RWPE1 (cell line): ENCODE measurements around the gene TLCD3B.

ENCODE experiments used
- CTCF ChIA-PET: fragments of 350-600 bp; sonication (Branson Sonifier 250); formaldehyde crosslinking; extraction: SDS; loops from one replicate; lab custom pipeline; 2021; lab: Yijun Ruan, JAX
- POLR2A ChIA-PET: fragments of 400-600 bp; formaldehyde crosslinking; extraction: SDS; loops from one replicate; lab custom pipeline; 2020; ENCODE audit warnings: antibody characterized with exemption; ENCODE audit not compliant: low non-redundant PET; lab: Yijun Ruan, JAX
- DNase-seq: peaks from one replicate; pipeline ENCODE4 v3.0.0; 2012; ENCODE audit warnings: low spot score
- H3K27ac ChIP-seq: fragments of 450-650 bp; 2 replicates; pipeline ENCODE4 v1.5.1; 2017
- TF ChIP-seq, protein P1 (sequence below): fragments of 450-650 bp; conservative IDR thresholded peaks from 2 replicates; pipeline ENCODE4 v1.5.1; 2017; ENCODE audit warnings: low read depth, mild to moderate bottlenecking

Gene TLCD3B

DNA sequence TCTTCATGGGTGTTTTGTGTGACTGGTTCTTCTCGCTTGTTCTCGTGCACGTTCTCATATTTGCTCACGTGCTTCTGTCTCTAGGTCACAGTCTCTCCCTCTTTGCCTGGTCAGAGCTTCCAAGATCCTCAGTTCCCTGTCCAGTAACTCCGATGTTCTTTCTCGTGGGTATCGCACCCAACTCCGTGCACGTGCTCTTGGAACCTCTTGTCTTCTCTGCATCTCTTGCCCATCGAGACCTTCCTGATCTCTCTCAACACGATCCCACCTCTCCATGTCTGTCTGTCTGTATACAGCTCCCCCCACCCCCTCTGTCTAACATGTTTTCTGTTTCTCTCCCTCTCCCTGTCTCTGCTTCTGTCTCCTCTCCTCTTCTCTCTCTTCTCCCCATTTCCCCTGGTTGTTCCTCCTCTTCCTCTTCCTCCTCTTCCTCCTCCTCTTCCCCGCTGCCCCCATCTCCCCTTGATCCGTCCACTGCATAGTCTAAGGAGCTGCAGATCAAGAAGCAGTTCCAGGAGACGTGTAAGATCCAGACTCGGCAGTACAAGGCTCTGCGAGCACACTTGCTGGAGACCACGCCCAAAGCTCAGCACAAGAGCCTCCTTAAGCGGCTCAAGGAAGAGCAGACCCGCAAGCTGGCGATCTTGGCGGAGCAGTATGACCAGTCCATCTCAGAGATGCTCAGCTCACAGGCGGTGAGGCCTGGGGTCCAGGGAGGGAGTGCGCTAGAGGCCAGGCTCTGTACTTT, 41.8 kb downstream of the TLCD3B start:
- ChIA-PET CTCF (no interaction called here), POLR2A (no interaction called here)
- peak overlapping the region; percentile 50 for H3K27ac ChIP-seq
- DNase-seq: no peak
- TF ChIP-seq, protein P1, sequence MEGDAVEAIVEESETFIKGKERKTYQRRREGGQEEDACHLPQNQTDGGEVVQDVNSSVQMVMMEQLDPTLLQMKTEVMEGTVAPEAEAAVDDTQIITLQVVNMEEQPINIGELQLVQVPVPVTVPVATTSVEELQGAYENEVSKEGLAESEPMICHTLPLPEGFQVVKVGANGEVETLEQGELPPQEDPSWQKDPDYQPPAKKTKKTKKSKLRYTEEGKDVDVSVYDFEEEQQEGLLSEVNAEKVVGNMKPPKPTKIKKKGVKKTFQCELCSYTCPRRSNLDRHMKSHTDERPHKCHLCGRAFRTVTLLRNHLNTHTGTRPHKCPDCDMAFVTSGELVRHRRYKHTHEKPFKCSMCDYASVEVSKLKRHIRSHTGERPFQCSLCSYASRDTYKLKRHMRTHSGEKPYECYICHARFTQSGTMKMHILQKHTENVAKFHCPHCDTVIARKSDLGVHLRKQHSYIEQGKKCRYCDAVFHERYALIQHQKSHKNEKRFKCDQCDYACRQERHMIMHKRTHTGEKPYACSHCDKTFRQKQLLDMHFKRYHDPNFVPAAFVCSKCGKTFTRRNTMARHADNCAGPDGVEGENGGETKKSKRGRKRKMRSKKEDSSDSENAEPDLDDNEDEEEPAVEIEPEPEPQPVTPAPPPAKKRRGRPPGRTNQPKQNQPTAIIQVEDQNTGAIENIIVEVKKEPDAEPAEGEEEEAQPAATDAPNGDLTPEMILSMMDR: no peak

DNA sequence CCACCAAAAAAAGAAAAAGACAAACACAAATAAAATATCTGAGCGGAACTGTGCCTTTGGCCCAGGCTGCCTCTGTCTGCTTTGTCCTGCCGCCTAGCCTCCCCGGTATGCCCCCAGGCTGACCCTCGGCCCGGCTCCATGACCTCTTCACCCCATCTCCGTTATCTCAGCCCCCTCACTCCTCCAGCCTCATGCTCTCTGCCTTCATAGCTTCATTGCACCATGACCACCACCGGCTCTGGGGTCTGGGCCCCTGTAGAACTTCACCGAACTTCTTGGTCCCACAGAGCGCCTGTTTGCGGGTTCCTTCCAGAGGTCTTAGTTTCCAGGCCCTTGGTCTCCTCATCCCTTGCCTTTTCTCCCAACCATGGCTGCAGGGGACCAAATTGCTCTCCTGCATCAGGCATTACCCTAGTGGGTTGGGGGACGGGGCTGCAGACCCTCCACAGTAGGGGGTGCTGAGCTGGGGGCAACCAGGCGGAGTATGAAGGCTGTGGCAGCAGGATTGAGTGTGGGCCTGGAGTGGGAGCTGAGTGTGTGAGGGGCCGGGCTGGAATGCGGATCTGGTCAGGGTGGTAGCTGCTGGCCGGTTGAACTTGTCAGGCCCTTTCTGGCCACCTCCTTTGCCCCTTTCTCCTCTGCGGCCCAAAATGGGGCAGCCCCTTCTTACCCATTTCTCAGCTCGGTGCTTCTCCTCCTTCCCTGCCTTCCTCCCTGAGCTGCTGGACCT, 42.6 kb downstream of the TLCD3B start:
- TF ChIP-seq, protein P1: no peak
- no peak for DNase-seq
- ChIA-PET CTCF (no interaction called here), POLR2A (no interaction called here)
- H3K27ac ChIP-seq: peak overlapping the region; percentile 50

DNA sequence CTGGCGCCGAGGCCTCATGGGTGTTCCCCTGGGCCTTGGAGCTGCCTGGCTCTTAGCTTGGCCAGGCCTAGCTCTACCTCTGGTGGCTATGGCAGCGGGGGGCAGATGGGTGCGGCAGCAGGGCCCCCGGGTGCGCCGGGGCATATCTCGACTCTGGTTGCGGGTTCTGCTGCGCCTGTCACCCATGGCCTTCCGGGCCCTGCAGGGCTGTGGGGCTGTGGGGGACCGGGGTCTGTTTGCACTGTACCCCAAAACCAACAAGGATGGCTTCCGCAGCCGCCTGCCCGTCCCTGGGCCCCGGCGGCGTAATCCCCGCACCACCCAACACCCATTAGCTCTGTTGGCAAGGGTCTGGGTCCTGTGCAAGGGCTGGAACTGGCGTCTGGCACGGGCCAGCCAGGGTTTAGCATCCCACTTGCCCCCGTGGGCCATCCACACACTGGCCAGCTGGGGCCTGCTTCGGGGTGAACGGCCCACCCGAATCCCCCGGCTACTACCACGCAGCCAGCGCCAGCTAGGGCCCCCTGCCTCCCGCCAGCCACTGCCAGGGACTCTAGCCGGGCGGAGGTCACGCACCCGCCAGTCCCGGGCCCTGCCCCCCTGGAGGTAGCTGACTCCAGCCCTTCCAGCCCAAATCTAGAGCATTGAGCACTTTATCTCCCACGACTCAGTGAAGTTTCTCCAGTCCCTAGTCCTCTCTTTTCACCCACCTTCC, 43.5 kb downstream of the TLCD3B start:
- POLR2A ChIA-PET: no interaction called here
- CTCF ChIA-PET: interaction anchor here (0.6 to 0.8 kb wide), 2 partner anchors 18 to 61 kb away, joined by 3 read pairs; no protein-coding TSS in a partner anchor
- TF ChIP-seq, protein P1: no peak
- H3K27ac ChIP-seq: peak overlapping the region; percentile 50
- DNase-seq: no peak

DNA sequence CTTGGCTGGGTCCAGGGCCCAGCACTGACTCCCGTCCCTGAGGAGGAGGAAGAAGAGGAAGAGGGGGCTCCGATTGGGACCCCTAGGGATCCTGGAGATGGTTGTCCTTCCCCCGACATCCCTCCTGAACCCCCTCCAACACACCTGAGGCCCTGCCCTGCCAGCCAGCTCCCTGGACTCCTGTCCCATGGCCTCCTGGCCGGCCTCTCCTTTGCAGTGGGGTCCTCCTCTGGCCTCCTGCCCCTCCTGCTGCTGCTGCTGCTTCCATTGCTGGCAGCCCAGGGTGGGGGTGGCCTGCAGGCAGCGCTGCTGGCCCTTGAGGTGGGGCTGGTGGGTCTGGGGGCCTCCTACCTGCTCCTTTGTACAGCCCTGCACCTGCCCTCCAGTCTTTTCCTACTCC, 44.1 kb downstream of the TLCD3B start:
- no peak for DNase-seq
- TF ChIP-seq, protein P1: no peak
- ChIA-PET CTCF (interaction anchor here (0.6 to 0.8 kb wide), 3 partner anchors 19 to 85 kb away, joined by 3 to 4 read pairs (median 3); no protein-coding TSS in a partner anchor), POLR2A (no interaction called here)
- H3K27ac ChIP-seq: peak overlapping the region; percentile 50

DNA sequence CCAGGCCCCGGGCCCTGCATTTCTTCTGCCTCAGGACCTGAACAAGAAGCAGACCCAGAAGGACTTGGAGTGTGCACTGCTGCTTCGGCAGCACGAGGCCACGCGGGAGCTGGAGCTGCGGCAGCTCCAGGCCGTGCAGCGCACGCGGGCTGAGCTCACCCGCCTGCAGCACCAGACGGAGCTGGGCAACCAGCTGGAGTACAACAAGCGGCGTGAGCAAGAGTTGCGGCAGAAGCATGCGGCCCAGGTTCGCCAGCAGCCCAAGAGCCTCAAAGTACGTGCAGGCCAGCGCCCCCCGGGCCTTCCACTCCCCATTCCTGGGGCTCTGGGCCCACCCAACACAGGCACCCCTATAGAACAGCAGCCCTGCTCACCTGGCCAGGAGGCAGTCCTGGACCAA, 44.8 kb downstream of the TLCD3B start:
- TF ChIP-seq, protein P1: no peak
- ChIA-PET CTCF (interaction anchor here (0.6 to 1.0 kb wide), 3 partner anchors 19 to 84 kb away, joined by 3 to 5 read pairs (median 4); no protein-coding TSS in a partner anchor), POLR2A (no interaction called here)
- H3K27ac ChIP-seq: peak overlapping the region; percentile 50
- no peak for DNase-seq

DNA sequence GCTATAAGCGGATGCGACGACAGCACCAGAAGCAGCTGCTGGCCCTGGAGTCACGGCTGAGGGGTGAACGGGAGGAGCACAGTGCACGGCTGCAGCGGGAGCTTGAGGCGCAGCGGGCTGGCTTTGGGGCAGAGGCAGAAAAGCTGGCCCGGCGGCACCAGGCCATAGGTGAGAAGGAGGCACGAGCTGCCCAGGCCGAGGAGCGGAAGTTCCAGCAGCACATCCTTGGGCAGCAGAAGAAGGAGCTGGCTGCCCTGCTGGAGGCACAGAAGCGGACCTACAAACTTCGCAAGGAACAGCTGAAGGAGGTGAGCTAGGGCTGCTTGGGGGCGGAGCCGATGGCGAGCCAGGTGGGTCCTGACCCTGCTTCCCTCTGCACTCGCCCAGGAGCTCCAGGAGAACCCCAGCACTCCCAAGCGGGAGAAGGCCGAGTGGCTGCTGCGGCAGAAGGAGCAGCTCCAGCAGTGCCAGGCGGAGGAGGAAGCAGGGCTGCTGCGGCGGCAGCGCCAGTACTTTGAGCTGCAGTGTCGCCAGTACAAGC, 45.7 kb downstream of the TLCD3B start:
- ChIA-PET POLR2A (no interaction called here), CTCF (interaction anchor here (0.7 to 1.0 kb wide), 2 partner anchors 20 to 41 kb away, joined by 3 to 5 read pairs; no protein-coding TSS in a partner anchor)
- DNase-seq: no peak

More for the DNA sequence above, 45.7 kb downstream of the TLCD3B start:
- peak overlapping the region; percentile 50; the same call in 1 of the 2 replicates for H3K27ac ChIP-seq
- TF ChIP-seq, protein P1: no peak
